ENCODE measurements around the gene GPR173. TPM values are rescaled to one million over a fixed set of nuclear protein-coding genes. Genes with fewer than 3 reads are reported as not detected.

GPR173 gene
- total RNA-seq, 2 donors from 2014 or later = 0.47 to 1.2 TPM

DNA sequence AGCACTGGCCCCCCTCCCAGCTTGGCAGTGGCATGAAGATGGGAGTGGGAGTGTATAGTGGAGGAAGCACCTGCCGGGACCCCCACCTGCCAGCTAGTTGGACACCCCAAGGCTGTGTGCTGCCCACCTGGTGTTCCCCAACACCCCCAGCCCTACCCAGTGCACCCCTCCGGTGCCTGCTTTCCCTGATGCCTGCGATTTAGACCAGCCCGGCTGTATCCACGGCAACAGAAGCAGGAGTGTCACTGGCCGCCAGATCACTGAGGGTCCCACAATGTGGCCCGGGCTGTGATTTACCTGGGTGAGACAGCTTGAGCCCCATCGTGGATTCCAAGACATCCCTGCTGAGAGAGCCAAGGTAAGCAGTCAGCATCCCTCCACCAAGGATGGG is 533 bp downstream of the GPR173 start:
- no peaks in the 10 kb centered on the region for H3K36me3 ChIP-seq
- no peak for DNase-seq
- TF ChIP-seq, protein P1, sequence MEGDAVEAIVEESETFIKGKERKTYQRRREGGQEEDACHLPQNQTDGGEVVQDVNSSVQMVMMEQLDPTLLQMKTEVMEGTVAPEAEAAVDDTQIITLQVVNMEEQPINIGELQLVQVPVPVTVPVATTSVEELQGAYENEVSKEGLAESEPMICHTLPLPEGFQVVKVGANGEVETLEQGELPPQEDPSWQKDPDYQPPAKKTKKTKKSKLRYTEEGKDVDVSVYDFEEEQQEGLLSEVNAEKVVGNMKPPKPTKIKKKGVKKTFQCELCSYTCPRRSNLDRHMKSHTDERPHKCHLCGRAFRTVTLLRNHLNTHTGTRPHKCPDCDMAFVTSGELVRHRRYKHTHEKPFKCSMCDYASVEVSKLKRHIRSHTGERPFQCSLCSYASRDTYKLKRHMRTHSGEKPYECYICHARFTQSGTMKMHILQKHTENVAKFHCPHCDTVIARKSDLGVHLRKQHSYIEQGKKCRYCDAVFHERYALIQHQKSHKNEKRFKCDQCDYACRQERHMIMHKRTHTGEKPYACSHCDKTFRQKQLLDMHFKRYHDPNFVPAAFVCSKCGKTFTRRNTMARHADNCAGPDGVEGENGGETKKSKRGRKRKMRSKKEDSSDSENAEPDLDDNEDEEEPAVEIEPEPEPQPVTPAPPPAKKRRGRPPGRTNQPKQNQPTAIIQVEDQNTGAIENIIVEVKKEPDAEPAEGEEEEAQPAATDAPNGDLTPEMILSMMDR (IDR thresholded peaks at IDR 0.05) = no peak
- no peaks in the 10 kb centered on the region for H3K27me3 ChIP-seq
- H3K27ac ChIP-seq = no peak overlapping the region
- intact Hi-C loops (cut with DNase I) = no loop called here
- no peak overlapping the region for H3K9ac ChIP-seq (ENCODE audit: low read depth in 2 of 2, low read length in 2 of 2)
- no peak overlapping the region for H3K4me3 ChIP-seq
- H3K4me1 ChIP-seq = no peaks in the 10 kb centered on the region
- H3K9me3 ChIP-seq = no peaks in the 10 kb centered on the region

DNA sequence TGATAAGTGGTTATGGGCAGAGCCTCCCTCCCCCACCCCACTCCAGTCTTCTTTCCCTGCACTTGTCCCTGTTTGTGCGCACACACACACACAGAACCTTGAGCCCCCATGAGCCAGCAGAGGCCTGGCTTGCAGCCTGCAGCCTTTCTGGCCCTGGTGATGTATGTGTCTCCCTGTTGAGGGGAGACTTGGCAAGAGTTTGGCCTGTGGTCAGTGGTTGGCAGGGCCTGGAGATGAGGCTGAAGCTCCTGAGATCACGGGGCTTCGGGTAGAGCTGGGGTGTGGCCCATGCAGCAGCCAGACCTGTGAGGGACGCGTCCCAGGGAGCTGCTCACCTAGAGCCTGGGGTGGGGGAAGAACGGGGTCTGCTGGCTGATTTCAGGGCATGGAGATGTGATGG is 2.3 kb downstream of the GPR173 start:
- Histone ChIP-seq H3K4me1 (no peaks in the 10 kb centered on the region), H3K27me3 (no peaks in the 10 kb centered on the region), H3K9ac (ENCODE audit: low read depth in 2 of 2, low read length in 2 of 2) (no peak overlapping the region), H3K4me3 (no peak overlapping the region), H3K27ac (no peak overlapping the region), H3K36me3 (no peaks in the 10 kb centered on the region), H3K9me3 (no peaks in the 10 kb centered on the region)
- DNase-seq = no peak
- intact Hi-C loops (cut with DNase I) = no loop called here
- TF ChIP-seq, protein P1 (IDR thresholded peaks at IDR 0.05) = no peak

DNA sequence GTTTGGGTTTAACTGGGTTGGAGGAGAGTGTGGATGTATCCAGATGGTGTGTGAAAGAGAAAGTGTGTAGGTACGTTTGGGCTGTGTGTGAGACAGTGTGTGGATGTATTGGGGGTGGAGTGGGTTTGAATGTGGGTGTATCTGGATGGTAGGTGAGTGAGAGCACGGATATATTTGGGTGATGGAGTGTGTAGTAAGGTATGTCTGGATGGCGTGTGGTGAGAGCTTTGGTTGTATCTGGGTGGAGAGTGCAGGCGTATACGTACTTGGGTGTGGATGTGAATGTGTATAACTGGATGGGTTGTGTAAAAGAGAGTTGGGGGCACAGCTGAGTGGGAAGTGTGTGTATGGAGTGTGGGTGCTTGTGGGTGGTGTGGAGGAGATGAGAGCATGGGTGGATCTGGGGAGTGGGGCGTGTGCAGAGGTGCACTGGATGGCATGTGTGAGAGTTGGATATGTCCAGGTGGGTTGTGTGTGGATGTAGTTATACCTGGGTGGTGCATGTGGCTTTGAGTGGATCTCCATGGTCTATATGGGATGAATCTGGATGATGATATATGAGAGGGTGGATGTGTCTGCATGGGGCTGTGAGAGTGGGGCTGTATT is 6.8 kb downstream of the GPR173 start:
- H3K4me3 ChIP-seq = no peak overlapping the region
- H3K4me1 ChIP-seq = no peaks in the 10 kb centered on the region
- H3K9me3 ChIP-seq = no peaks in the 10 kb centered on the region
- no peak overlapping the region for H3K9ac ChIP-seq (ENCODE audit: low read depth in 2 of 2, low read length in 2 of 2)
- no peaks in the 10 kb centered on the region for H3K36me3 ChIP-seq
- H3K27me3 ChIP-seq = no peaks in the 10 kb centered on the region
- no peak for DNase-seq
- no peak overlapping the region for H3K27ac ChIP-seq
- intact Hi-C loops (cut with DNase I) = no loop called here
- TF ChIP-seq, protein P1 (IDR thresholded peaks at IDR 0.05) = no peak

DNA sequence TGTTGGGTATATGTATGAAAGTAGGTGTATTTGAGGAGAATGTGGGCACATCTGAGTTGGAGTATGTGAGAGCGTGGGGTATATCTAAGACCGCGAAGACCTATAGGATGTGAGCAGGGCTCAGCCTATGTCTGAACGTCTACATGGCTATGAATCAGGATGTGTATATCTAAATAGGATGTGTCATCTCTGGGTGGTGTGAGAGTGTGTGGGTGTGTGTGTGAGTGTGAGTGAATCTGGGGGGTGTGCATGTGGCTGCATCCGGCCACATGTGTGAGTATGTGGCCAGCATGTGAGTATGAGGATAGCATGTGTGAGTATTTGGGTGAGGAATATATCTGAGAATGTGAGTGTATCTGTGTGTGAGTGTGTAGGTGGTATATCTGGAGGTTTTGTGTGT is 7.7 kb downstream of the GPR173 start:
- no peaks in the 10 kb centered on the region for H3K4me1 ChIP-seq
- DNase-seq = no peak
- no peak overlapping the region for H3K9ac ChIP-seq (ENCODE audit: low read depth in 2 of 2, low read length in 2 of 2)
- TF ChIP-seq, protein P1 (IDR thresholded peaks at IDR 0.05) = no peak
- no peaks in the 10 kb centered on the region for H3K9me3 ChIP-seq
- no peak overlapping the region for H3K4me3 ChIP-seq
- H3K36me3 ChIP-seq = no peaks in the 10 kb centered on the region
- intact Hi-C loops (cut with DNase I) = no loop called here
- no peak overlapping the region for H3K27ac ChIP-seq
- H3K27me3 ChIP-seq = no peaks in the 10 kb centered on the region

DNA sequence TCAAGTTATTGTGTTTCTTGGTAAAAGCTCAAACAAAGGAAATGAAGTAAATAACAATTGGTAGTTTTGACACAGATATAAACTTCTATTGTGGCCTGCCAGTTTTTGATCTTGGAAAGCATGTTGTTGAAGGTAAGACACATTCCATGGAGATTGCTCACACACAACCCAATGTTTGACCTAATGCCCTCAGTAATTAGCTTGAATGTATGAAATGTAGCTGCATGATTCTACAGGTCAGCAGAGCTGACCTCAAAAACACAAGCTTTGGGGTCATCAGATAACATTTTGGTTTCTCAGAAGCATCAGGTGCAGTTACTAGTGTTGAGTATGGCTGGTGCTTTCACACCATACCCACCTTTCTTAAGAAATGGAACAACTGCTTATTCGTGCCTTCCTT is 16.5 kb downstream of the GPR173 start:
- DNase-seq = no peak
- Histone ChIP-seq H3K9ac (ENCODE audit: low read depth in 2 of 2, low read length in 2 of 2) (no peak overlapping the region), H3K36me3 (no peaks in the 10 kb centered on the region), H3K4me1 (no peaks in the 10 kb centered on the region), H3K4me3 (no peak overlapping the region), H3K27ac (no peak overlapping the region), H3K9me3 (no peaks in the 10 kb centered on the region), H3K27me3 (no peaks in the 10 kb centered on the region)
- TF ChIP-seq, protein P1 (IDR thresholded peaks at IDR 0.05) = no peak
- intact Hi-C loops (cut with DNase I) = no loop called here

All from colonic mucosa (tissue), 4 donors.